Measurements from ENCODE around the gene SLC24A1.

DNA sequence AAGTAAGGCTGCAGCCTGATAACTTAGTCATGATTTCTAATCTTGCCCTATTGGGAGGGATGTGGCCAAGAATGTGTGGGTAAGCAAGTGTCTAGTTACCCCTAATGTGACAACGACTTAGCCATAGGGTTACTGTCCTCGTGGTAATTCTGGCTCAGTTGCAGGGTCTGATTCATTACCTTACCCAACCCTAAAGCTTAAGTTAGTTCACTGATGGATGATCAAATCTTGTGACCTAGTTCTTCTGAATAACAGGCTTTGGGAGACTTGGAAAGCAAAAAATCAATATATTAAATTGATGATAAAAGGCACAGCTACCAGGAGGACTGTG lies 9.2 kb upstream of the SLC24A1 start:
- TF ChIP-seq, protein P1, sequence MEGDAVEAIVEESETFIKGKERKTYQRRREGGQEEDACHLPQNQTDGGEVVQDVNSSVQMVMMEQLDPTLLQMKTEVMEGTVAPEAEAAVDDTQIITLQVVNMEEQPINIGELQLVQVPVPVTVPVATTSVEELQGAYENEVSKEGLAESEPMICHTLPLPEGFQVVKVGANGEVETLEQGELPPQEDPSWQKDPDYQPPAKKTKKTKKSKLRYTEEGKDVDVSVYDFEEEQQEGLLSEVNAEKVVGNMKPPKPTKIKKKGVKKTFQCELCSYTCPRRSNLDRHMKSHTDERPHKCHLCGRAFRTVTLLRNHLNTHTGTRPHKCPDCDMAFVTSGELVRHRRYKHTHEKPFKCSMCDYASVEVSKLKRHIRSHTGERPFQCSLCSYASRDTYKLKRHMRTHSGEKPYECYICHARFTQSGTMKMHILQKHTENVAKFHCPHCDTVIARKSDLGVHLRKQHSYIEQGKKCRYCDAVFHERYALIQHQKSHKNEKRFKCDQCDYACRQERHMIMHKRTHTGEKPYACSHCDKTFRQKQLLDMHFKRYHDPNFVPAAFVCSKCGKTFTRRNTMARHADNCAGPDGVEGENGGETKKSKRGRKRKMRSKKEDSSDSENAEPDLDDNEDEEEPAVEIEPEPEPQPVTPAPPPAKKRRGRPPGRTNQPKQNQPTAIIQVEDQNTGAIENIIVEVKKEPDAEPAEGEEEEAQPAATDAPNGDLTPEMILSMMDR (IDR thresholded peaks at IDR 0.05 in 8 of 11, conservative IDR thresholded peaks at IDR 0.05 in 3 of 11) = no peak
- TF ChIP-seq POLR2A (IDR thresholded peaks at IDR 0.05) (no peak), POLR2AphosphoS5 (IDR thresholded peaks at IDR 0.05) (no peak)

All from spleen (tissue), 7 donors.